Uterus (tissue), 4 donors: ENCODE results near the gene CARD8. TPM values are rescaled to one million over a fixed set of nuclear protein-coding genes. Genes with fewer than 3 reads are reported as not detected.
"Not testable (repeated sequence)": the region's sequence is repeated elsewhere in the genome, so short reads cannot be mapped to it uniquely, and the experiment has no call there.

Source experiments
- DNase-seq, 2 donors: peaks; one replicate each; pipeline ENCODE4 v3.0.0-alpha.2; 2019 to 2020
- H3K27ac ChIP-seq, 2 donors: fragments of 200-600 bp; sonication (generic); 1 replicate in 1 of 2; 2 replicates in 1 of 2; pipeline ENCODE4 v1.5.1; 2016 to 2018
- H3K27me3 ChIP-seq, 2 donors: fragments of 200-600 bp; sonication (generic); one replicate each; pipeline ENCODE4 v1.5.1; 2018 to 2019; ENCODE audit warnings: control low read depth in 1 of 2
- H3K36me3 ChIP-seq, 2 donors: fragments of 200-600 bp; sonication (generic); one replicate each; pipeline ENCODE4 v1.5.1; 2019; ENCODE audit warnings: control low read depth in 1 of 2
- H3K4me1 ChIP-seq, 2 donors: fragments of 200-600 bp; sonication (generic); one replicate each; pipeline ENCODE4 v1.5.1; 2018 to 2019; ENCODE audit warnings: control low read depth in 1 of 2
- H3K4me3 ChIP-seq, 2 donors: fragments of 200-600 bp; sonication (generic); 1 replicate in 1 of 2; 2 replicates in 1 of 2; pipeline ENCODE4 v1.5.1; 2018 to 2019; ENCODE audit warnings: mild to moderate bottlenecking in 1 of 2
- H3K9me3 ChIP-seq, 2 donors: fragments of 200-600 bp; sonication (generic); one replicate each; pipeline ENCODE4 v1.5.1; 2019; ENCODE audit warnings: control low read depth in 1 of 2
- CTCF ChIP-seq, 4 experiments: fragments of 200-600 bp in 2 of 4; fragments of 450-650 bp in 2 of 4; sonication (generic) in 2 of 4; IDR thresholded peaks; one replicate each; pipeline ENCODE4 v1.5.1; 2016 to 2019; ENCODE audit warnings: antibody characterized with exemption in 4 of 4, mild to moderate bottlenecking in 2 of 4, moderate library complexity in 1 of 4
- POLR2A ChIP-seq, 2 donors: fragments of 450-650 bp; IDR thresholded peaks; one replicate each; pipeline ENCODE4 v1.6.1; 2016; ENCODE audit warnings: antibody characterized with exemption in 2 of 2, mild to moderate bottlenecking in 1 of 2, moderate library complexity in 1 of 2
- intact Hi-C: fragments of 100-400 bp; cut with DNase I; formaldehyde crosslinking; loops from one replicate; pipeline ENCODE4 v1.15.1; 2023; ENCODE audit warnings: low total_unique reads
- total RNA-seq, 4 donors: library from RNA; depleted of rRNA in 3 of 4; stranded (reverse); fragments of >200 nt in 3 of 4; gene quantifications; one replicate each; pipeline versions ENCODE4 v1.1.0 to v1.2.4, GENCODE V29; 2014 to 2023
- donor health status: DM: yes; HTN: yes; CAD: no.

CARD8 gene
- total RNA-seq, 4 donors from 2014 or later = 18.8 to 80.2 (median 53.0) TPM

GRCh38 chr19:48239582-48240141 is 16.1 kb downstream of the CARD8 start:
- Histone ChIP-seq H3K27me3 (no peaks in the 10 kb centered on the region), H3K4me3 (no peak overlapping the region), H3K4me1 (no peaks in the 10 kb centered on the region), H3K36me3 (no peaks in the 10 kb centered on the region), H3K27ac (no peak overlapping the region), H3K9me3 (no peaks in the 10 kb centered on the region)
- intact Hi-C loops = no loop called here
- TF ChIP-seq CTCF (IDR thresholded peaks at IDR 0.05) (no peak), POLR2A (IDR thresholded peaks at IDR 0.05) (no peak)
- DNase-seq = no peak

- Histone ChIP-seq H3K9me3 (no peaks in the 10 kb centered on the region), H3K27me3 (no peaks in the 10 kb centered on the region), H3K4me3 (no peak overlapping the region), H3K4me1 (no peaks in the 10 kb centered on the region), H3K27ac (no peak overlapping the region), H3K36me3 (no peaks in the 10 kb centered on the region)
- DNase-seq = no peak
- TF ChIP-seq POLR2A (IDR thresholded peaks at IDR 0.05) = no peak
- no peak for TF ChIP-seq CTCF (IDR thresholded peaks at IDR 0.05)
- intact Hi-C loops = no loop called here
These were observed 16.6 kb downstream of the CARD8 start for GRCh38 chr19:48239120-48239519.

- Histone ChIP-seq H3K27me3 (no peaks in the 10 kb centered on the region), H3K4me3 (no peak overlapping the region), H3K9me3 (no peaks in the 10 kb centered on the region), H3K27ac (no peak overlapping the region), H3K4me1 (no peaks in the 10 kb centered on the region), H3K36me3 (no peaks in the 10 kb centered on the region)
- no peak for DNase-seq
- TF ChIP-seq POLR2A (IDR thresholded peaks at IDR 0.05) (no peak), CTCF (IDR thresholded peaks at IDR 0.05) (no peak)
- intact Hi-C loops = no loop called here
These were observed 18.7 kb downstream of the CARD8 start for GRCh38 chr19:48237057-48237456.

- no peaks in the 10 kb centered on the region for H3K27me3 ChIP-seq
- H3K9me3 ChIP-seq = no peaks in the 10 kb centered on the region
- no peak for DNase-seq
- no peak overlapping the region for H3K4me3 ChIP-seq
- intact Hi-C loops = no loop called here
- H3K36me3 ChIP-seq = no peaks in the 10 kb centered on the region
- no peak for TF ChIP-seq CTCF (IDR thresholded peaks at IDR 0.05)
- H3K4me1 ChIP-seq = no peaks in the 10 kb centered on the region
- no peak overlapping the region for H3K27ac ChIP-seq
These were observed 25.1 kb downstream of the CARD8 start for GRCh38 chr19:48230555-48231129.

GRCh38 chr19:48221628-48222027 is 34.1 kb downstream of the CARD8 start:
- Histone ChIP-seq H3K27ac (no peak overlapping the region), H3K4me1 (no peaks in the 10 kb centered on the region), H3K27me3 (no peaks in the 10 kb centered on the region), H3K36me3 (no peaks in the 10 kb centered on the region), H3K4me3 (no peak overlapping the region), H3K9me3 (no peaks in the 10 kb centered on the region)
- TF ChIP-seq CTCF (IDR thresholded peaks at IDR 0.05) = no peak
- no peak for TF ChIP-seq POLR2A (IDR thresholded peaks at IDR 0.05)
- intact Hi-C loops = no loop called here
- DNase-seq = no peak

GRCh38 chr19:48220784-48221183 is 34.9 kb downstream of the CARD8 start:
- intact Hi-C loops, H3K36me3 ChIP-seq, H3K4me1 ChIP-seq: not testable (repeated sequence)

More at GRCh38 chr19:48220784-48221183, 34.9 kb downstream of the CARD8 start:
- not testable (repeated sequence) for H3K27me3 ChIP-seq, H3K9me3 ChIP-seq, H3K27ac ChIP-seq, DNase-seq, H3K4me3 ChIP-seq
